Kidney (tissue), 14 donors: ENCODE results near the gene ADARB1. TPM values are rescaled to one million over a fixed set of nuclear protein-coding genes. Genes with fewer than 3 reads are reported as not detected.

Experiments used
- DNase-seq, 5 donors: peaks; one replicate each; pipeline ENCODE4 v3.0.0-alpha.2; 2013 to 2020
- FAIRE-seq: peaks from 2 replicates; lab custom pipeline; 2012; peaks lifted over from hg19 to GRCh38; lab: Jason Lieb, UNC
- H3K27ac ChIP-seq, 2 donors: one replicate each; pipeline ENCODE4 v1.7.0; 2013; ENCODE audit warnings: low read depth in 2 of 2, low read length in 2 of 2, inconsistent platforms in 1 of 2
- H3K27me3 ChIP-seq: one replicate; pipeline ENCODE4 v1.7.1; 2013; ENCODE audit warnings: low read length, inconsistent platforms; ENCODE audit not compliant: control insufficient read depth, insufficient read depth
- H3K36me3 ChIP-seq, 3 donors: one replicate each; pipeline versions ENCODE4 v1.7.0 to v1.7.1; 2013; ENCODE audit warnings: low read length in 3 of 3, control low read depth in 1 of 3, inconsistent platforms in 1 of 3; ENCODE audit not compliant: insufficient read depth in 3 of 3, control insufficient read depth in 2 of 3
- H3K4me1 ChIP-seq, 3 donors: one replicate each; pipeline versions ENCODE4 v1.7.0 to v1.7.1; 2013; ENCODE audit warnings: low read length in 3 of 3, inconsistent platforms in 1 of 3, low read depth in 1 of 3; ENCODE audit not compliant: control insufficient read depth in 2 of 3, insufficient read depth in 2 of 3
- H3K4me3 ChIP-seq, 3 donors: one replicate each; pipeline versions ENCODE4 v1.7.0 to v1.8.1; 2013; ENCODE audit warnings: low read length in 3 of 3, control low read depth in 1 of 3, inconsistent platforms in 1 of 3
- H3K9ac ChIP-seq, 3 donors: one replicate each; pipeline versions ENCODE4 v1.7.0 to v1.7.1; 2013; ENCODE audit warnings: low read length in 3 of 3, control low read depth in 1 of 3, inconsistent platforms in 1 of 3
- H3K9me3 ChIP-seq, 3 donors: one replicate each; pipeline versions ENCODE4 v1.7.0 to v1.7.1; 2013; ENCODE audit warnings: low read length in 3 of 3, control low read depth in 1 of 3, inconsistent platforms in 1 of 3; ENCODE audit not compliant: control insufficient read depth in 2 of 3, insufficient read depth in 1 of 3
- CTCF ChIP-seq: IDR thresholded peaks from 3 replicates; pipeline ENCODE4 v1.5.1; 2012; ENCODE audit warnings: mild to moderate bottlenecking, moderate library complexity, borderline replicate concordance; ENCODE audit not compliant: insufficient read depth; ENCODE audit errors: extremely low read depth
- intact Hi-C: fragments of 100-400 bp; cut with DNase I; formaldehyde crosslinking; loops from one replicate; pipeline ENCODE4 v1.11.1; 2022
- polyA plus RNA-seq: library from polyadenylated mRNA; stranded (reverse); fragments of 350-450 nt; fragmentation: Illumina TruSeq; extraction: RNeasy Lipid Tissue Mini Kit (QIAGEN cat#74804); gene quantifications from one replicate; pipeline ENCODE4 v1.2.3, GENCODE V29; 2014; ENCODE audit warnings: low read depth, low replicate concordance; ENCODE audit not compliant: insufficient read depth
- total RNA-seq: library from RNA; stranded (reverse); fragmentation: NEBNext Ultra II Directional; extraction: Animal tissue kit (Norgen Biotek cat#: 25700); gene quantifications from one replicate; pipeline ENCODE4 v1.2.1, GENCODE V29; 2021
- donor health status: control.
- donor health status: control.
- donor health status: control.
- donor health status: control.
- donor health status: control.
- donor health status: DM: yes; HTN: yes; CAD: no.
- donor health status: Normal renal cell carcinoma (clear cell type).

Gene ADARB1
- total and polyA plus RNA-seq, 2 donors from 2014 or later, result 6.7 to 34.9 TPM

GRCh38 chr21:45120975-45121374 lies 46.6 kb downstream of the ADARB1 start:
- FAIRE-seq, result no peak
- no peak overlapping the region for H3K4me3 ChIP-seq

GRCh38 chr21:45122030-45122429 lies 47.6 kb downstream of the ADARB1 start:
- TF ChIP-seq CTCF, result no peak
- FAIRE-seq (no peak), DNase-seq (no peak)
- no peak overlapping the region for H3K4me3 ChIP-seq
- no peaks in the 10 kb centered on the region for H3K4me1 ChIP-seq
- H3K9me3 ChIP-seq, result no peaks in the 10 kb centered on the region
- peaks cover 0 to 5% (median 0%) of the 10 kb centered on the region in 3 donors for H3K36me3 ChIP-seq
- H3K9ac ChIP-seq, result no peak overlapping the region
- intact Hi-C loops, result no loop called here
- no peaks in the 10 kb centered on the region for H3K27me3 ChIP-seq
- no peak overlapping the region for H3K27ac ChIP-seq

More at GRCh38 chr21:45120975-45121374, 46.6 kb downstream of the ADARB1 start:
- no peak for TF ChIP-seq CTCF
- Histone ChIP-seq H3K9me3 (no peaks in the 10 kb centered on the region), H3K27ac (no peak overlapping the region), H3K27me3 (no peaks in the 10 kb centered on the region), H3K36me3 (peaks cover 0 to 5% (median 0%) of the 10 kb centered on the region in 3 donors), H3K4me1 (no peaks in the 10 kb centered on the region), H3K9ac (no peak overlapping the region)
- intact Hi-C loops, result no loop called here
- no peak for DNase-seq

GRCh38 chr21:45122432-45123132 lies 48.2 kb downstream of the ADARB1 start:
- H3K27ac ChIP-seq, result no peak overlapping the region

More at GRCh38 chr21:45122432-45123132, 48.2 kb downstream of the ADARB1 start:
- Histone ChIP-seq H3K27me3 (no peaks in the 10 kb centered on the region), H3K4me1 (no peaks in the 10 kb centered on the region), H3K36me3 (peaks cover 0 to 5% (median 0%) of the 10 kb centered on the region in 3 donors), H3K4me3 (no peak overlapping the region), H3K9me3 (no peaks in the 10 kb centered on the region), H3K9ac (no peak overlapping the region)
- no peak for FAIRE-seq
- TF ChIP-seq CTCF, result no peak
- no peak for DNase-seq
- intact Hi-C loops, result no loop called here
